Heart left ventricle (tissue), 13 donors: Measurements from ENCODE around the gene CRYGN.

Source experiments
- CTCF ChIP-seq, 12 donors: fragments of 200-600 bp; sonication (generic) in 4 of 12; IDR thresholded peaks; one replicate each; pipeline versions ENCODE4 v1.5.0 to v1.8.0; 2018 to 2022; ENCODE audit warnings: antibody characterized with exemption in 12 of 12, mild to moderate bottlenecking in 5 of 12
- POLR2A ChIP-seq, 2 donors: fragments of 450-650 bp; IDR thresholded peaks; one replicate each; pipeline ENCODE4 v1.6.1; 2017; ENCODE audit warnings: antibody characterized with exemption in 2 of 2, mild to moderate bottlenecking in 2 of 2, moderate library complexity in 2 of 2
- donor health status: ischemic (EF 13 %, LVEDD 7.1; RV severe dilation, severe dysfunction).
- donor health status: DM: no; HTN: yes; CAD: no.
- donor health status: DM: no; HTN: no; CAD: no.
- donor health status: ischemic (EF 25% LVEDD 6.9; RV normal size, moderate dysfunction).
- donor health status: ischemic (EF 25% LVEDD 5.7; RV mildly dilated, moderate dysfunction).
- donor health status: ischemic (EF 35%, LVEDD 5.7; RV mildly dilated, moderate dysfunction).
- donor health status: nonischemic (EF 11% LVEDD 7.7; RV severe dilation, severe dysfunction).
- donor health status: DM: yes; HTN: yes; CAD: no.
- donor health status: PGD.
- donor health status: ischemic (EF 29% LVEDD 5.4; RV normal size, mild dysfunction).
- donor health status: nonischemic (EF 23%, LVEDD 6.1; RV moderate dilation, normal function).

- TF ChIP-seq CTCF (IDR thresholded peaks at IDR 0.05) (no peak), POLR2A (IDR thresholded peaks at IDR 0.05) (no peak)
These were observed 12.9 kb upstream of the CRYGN start for GRCh38 chr7:151452680-151453325.
